GM10266 (cell line): ENCODE data around the gene STRBP.

Experiments used
- DNase-seq: peaks from one replicate; pipeline ENCODE4 v3.0.0; 2012; ENCODE audit errors: extremely low spot score
- CTCF ChIP-seq: IDR thresholded peaks from 2 replicates; pipeline ENCODE4 v1.5.1; 2012; ENCODE audit warnings: mild to moderate bottlenecking, low read depth; ENCODE audit not compliant: control insufficient read depth, insufficient read depth; ENCODE audit errors: missing control alignments

Gene STRBP

GRCh38 chr9:123174887-123175518 is 93.4 kb downstream of the STRBP start:
- no peak for TF ChIP-seq CTCF
- DNase-seq = peak; percentile 45

- no peak for TF ChIP-seq CTCF
- DNase-seq = no peak
These were observed 94.3 kb downstream of the STRBP start for GRCh38 chr9:123174079-123174478.

GRCh38 chr9:123169926-123170325 is 98.5 kb downstream of the STRBP start:
- no peak for TF ChIP-seq CTCF
- no peak for DNase-seq

- DNase-seq = no peak
These were observed 99.8 kb downstream of the STRBP start for GRCh38 chr9:123168586-123168985.

GRCh38 chr9:123167474-123167873 is 100.9 kb downstream of the STRBP start:
- no peak for TF ChIP-seq CTCF
- DNase-seq = no peak

More at GRCh38 chr9:123168586-123168985, 99.8 kb downstream of the STRBP start:
- no peak for TF ChIP-seq CTCF

GRCh38 chr9:123165813-123166212 is 102.6 kb downstream of the STRBP start:
- no peak for DNase-seq
- no peak for TF ChIP-seq CTCF

GRCh38 chr9:123164285-123164684 is 104.1 kb downstream of the STRBP start:
- TF ChIP-seq CTCF = no peak
- no peak for DNase-seq
